K562 (cell line): ENCODE results near the gene POR. TPM values are rescaled to one million over a fixed set of nuclear protein-coding genes. Genes with fewer than 3 reads are reported as not detected.

ENCODE experiments used
- CBX8 ChIP-seq: fragments of 200-600 bp; sonication (generic); IDR thresholded peaks from 2 replicates; pipeline ENCODE4 v1.6.1; 2012; ENCODE audit warnings: borderline replicate concordance, mixed run types, low read depth, mild to moderate bottlenecking, moderate library complexity, mixed read lengths, low read length, control low read depth, inconsistent platforms; ENCODE audit not compliant: poor library complexity, severe bottlenecking; ENCODE audit errors: extremely low read depth
- CHD4 ChIP-seq: fragments of 200-600 bp; sonication (generic); IDR thresholded peaks from 3 replicates; pipeline ENCODE4 v1.6.1; 2012; ENCODE audit warnings: low read depth, mild to moderate bottlenecking, mixed read lengths, low read length, inconsistent platforms; ENCODE audit not compliant: insufficient read depth, insufficient replicate concordance, poor library complexity, severe bottlenecking
- KDM5B ChIP-seq: fragments of 200-600 bp; sonication (generic); IDR thresholded peaks from 2 replicates; pipeline ENCODE4 v1.6.1; 2012; ENCODE audit warnings: low read depth, mild to moderate bottlenecking, moderate library complexity, low read length, control low read depth, inconsistent platforms; ENCODE audit not compliant: insufficient replicate concordance
- KLF1 ChIP-seq: fragments of 450-650 bp; IDR thresholded peaks from 2 replicates; pipeline ENCODE4 v1.6.1; 2016; ENCODE audit warnings: missing genetic modification characterization, missing compliant biosample characterization
- MIER1 ChIP-seq: fragments of 450-650 bp; IDR thresholded peaks from 2 replicates; pipeline ENCODE4 v1.6.1; 2016; ENCODE audit warnings: antibody characterized with exemption, mild to moderate bottlenecking, low read depth
- PRDM10 ChIP-seq: fragments of 450-650 bp; IDR thresholded peaks from 2 replicates; pipeline ENCODE4 v1.6.1; 2018; ENCODE audit not compliant: partially characterized antibody
- RNF2 ChIP-seq: sonication (generic); IDR thresholded peaks from 2 replicates; pipeline ENCODE4 v1.6.1; 2016
- SMC3 ChIP-seq: conservative IDR thresholded peaks from 2 replicates; pipeline ENCODE4 v1.6.1; 2011; ENCODE audit warnings: low read depth, low read length, improper control_type of control experiment; ENCODE audit not compliant: insufficient read depth
- TAF15 ChIP-seq: fragments of 200-400 bp; formaldehyde crosslinking; IDR thresholded peaks from 2 replicates; pipeline ENCODE4 v1.6.1; 2017; ENCODE audit warnings: mild to moderate bottlenecking, low read depth, low read length, moderate library complexity
- TOE1 ChIP-seq, 2 experiments: fragments of 450-650 bp in 1 of 2; sonication (generic) in 1 of 2; formaldehyde crosslinking in 1 of 2; IDR thresholded peaks; 2 replicates each; pipeline versions ENCODE4 v1.7.1 to v1.8.0; 2016 to 2022; ENCODE audit warnings: borderline replicate concordance in 2 of 2, mild to moderate bottlenecking in 2 of 2, antibody characterized with exemption in 1 of 2, inconsistent platforms in 1 of 2, low read depth in 1 of 2, missing genetic modification reagents in 1 of 2, moderate library complexity in 1 of 2
- ZNF175 ChIP-seq: fragments of 200-800 bp; sonication (Bioruptor generic); IDR thresholded peaks from 2 replicates; pipeline ENCODE4 v1.6.1; 2016; ENCODE audit warnings: low read depth, mild to moderate bottlenecking, missing genetic modification characterization, missing compliant biosample characterization
- ZNF263 ChIP-seq: sonication (generic); formaldehyde crosslinking; IDR thresholded peaks from 2 replicates; pipeline ENCODE4 v1.8.0; 2022; ENCODE audit warnings: mild to moderate bottlenecking, missing genetic modification reagents, borderline replicate concordance
- ZNF407 ChIP-seq: fragments of 450-650 bp; IDR thresholded peaks from 2 replicates; pipeline ENCODE4 v1.6.1; 2016; ENCODE audit warnings: low read depth
- polyA plus RNA-seq, 8 experiments: library from polyadenylated mRNA; depleted of rRNA in 4 of 8; stranded (reverse) in 5 of 8; unstranded in 3 of 8; fragments of >200 nt; fragmentation: Nextera tagmentation in 2 of 8; fragmentation: Illumina TruSeq in 1 of 8; extraction: Ambion mirVana in 2 of 8; extraction: Trizol in 1 of 8; gene quantifications; 2 replicates each; pipeline versions ENCODE4 v1.2.1 to v1.2.3, GENCODE V29; 2011 to 2014; ENCODE audit warnings: inconsistent platforms in 1 of 8, missing spikeins in 1 of 8
- total RNA-seq, 7 experiments: library from RNA; depleted of rRNA in 6 of 7; stranded (reverse); fragments of >200 nt in 6 of 7; fragmentation: Illumina TruSeq in 2 of 7; extraction: Trizol in 2 of 7; gene quantifications; 2 replicates each; pipeline versions ENCODE4 v1.2.1 to v1.2.3, GENCODE V29; 2011 to 2021; ENCODE audit warnings: low replicate concordance in 1 of 7

POR gene
- total and polyA plus RNA-seq, 9 of the 15 experiments (the other 6 are each of a cell fraction or from before 2014, with no cell fraction given) = 4.7 to 142 (median 40.8) TPM

- TF ChIP-seq PRDM10 = peak; percentile 35
- TF ChIP-seq CBX8 = no peak
- peak; percentile 93 for TF ChIP-seq ZNF175 (CRISPR knock-in tag)
- TF ChIP-seq KLF1 (tag) = no peak
- no peak for TF ChIP-seq TAF15
- no peak for TF ChIP-seq CHD4
- TF ChIP-seq TOE1 (IDR thresholded peaks at IDR 0.05; ENCODE audit: borderline replicate concordance) = peak; percentile 90
- TF ChIP-seq TOE1 (CRISPR knock-in tag; IDR thresholded peaks at IDR 0.05; ENCODE audit: borderline replicate concordance, low read depth) = no peak
- TF ChIP-seq ZNF263 (CRISPR knock-in tag) = peak; percentile 43; the same call in 1 of the 2 replicates
- peak; percentile 54 for TF ChIP-seq RNF2
- no peak for TF ChIP-seq ZNF407
- no peak for TF ChIP-seq MIER1
- no peak for TF ChIP-seq KDM5B
- no peak for TF ChIP-seq SMC3
Observed at GRCh38 chr7:75937958-75938786, 23.2 kb downstream of the POR start (continued).
